GM12874 (cell line): ENCODE measurements around the gene SLC39A13.

ENCODE experiments used
- TF ChIP-seq, protein P1 (sequence below): IDR thresholded peaks from 2 replicates; pipeline ENCODE4 v1.5.1; 2011; ENCODE audit warnings: low read depth, mild to moderate bottlenecking, control low read depth, low read length, moderate library complexity; ENCODE audit not compliant: insufficient read depth

SLC39A13 gene

DNA sequence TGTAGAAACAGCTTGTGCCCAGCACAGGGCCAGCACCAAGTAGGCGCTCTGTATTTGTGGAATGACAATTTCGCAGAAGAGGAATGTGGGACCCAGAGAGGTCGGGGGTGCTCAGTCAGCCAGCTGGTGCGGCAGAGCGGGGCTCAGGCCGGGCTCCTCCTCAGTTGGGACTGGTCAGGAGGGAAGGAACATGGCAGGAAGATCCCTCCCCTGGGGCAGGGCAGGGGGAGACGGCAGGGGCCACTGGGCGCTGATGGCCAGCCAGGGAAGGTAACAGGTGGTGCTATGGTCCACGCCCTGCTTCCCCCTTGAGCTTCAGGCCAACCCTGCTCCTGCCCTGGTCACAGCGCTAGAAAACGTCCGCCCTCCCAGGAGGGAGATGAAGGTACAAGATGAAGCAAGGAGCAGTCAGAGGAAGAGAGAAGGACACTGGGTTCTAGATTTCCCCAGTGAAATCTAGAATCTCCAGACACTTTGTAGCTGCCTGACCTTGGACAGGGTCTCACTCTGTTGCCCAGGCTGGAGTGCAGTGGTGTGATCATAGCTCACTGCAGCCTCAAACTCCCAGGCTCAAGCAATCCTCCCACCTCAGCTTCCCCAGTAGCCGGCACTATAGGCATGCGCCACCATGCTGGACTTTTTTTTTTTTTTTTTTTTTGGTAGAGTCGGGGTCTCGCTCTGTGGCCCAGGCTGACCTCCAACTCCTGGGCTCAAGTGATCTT is 16.5 kb upstream of the SLC39A13 start:
- TF ChIP-seq, protein P1, sequence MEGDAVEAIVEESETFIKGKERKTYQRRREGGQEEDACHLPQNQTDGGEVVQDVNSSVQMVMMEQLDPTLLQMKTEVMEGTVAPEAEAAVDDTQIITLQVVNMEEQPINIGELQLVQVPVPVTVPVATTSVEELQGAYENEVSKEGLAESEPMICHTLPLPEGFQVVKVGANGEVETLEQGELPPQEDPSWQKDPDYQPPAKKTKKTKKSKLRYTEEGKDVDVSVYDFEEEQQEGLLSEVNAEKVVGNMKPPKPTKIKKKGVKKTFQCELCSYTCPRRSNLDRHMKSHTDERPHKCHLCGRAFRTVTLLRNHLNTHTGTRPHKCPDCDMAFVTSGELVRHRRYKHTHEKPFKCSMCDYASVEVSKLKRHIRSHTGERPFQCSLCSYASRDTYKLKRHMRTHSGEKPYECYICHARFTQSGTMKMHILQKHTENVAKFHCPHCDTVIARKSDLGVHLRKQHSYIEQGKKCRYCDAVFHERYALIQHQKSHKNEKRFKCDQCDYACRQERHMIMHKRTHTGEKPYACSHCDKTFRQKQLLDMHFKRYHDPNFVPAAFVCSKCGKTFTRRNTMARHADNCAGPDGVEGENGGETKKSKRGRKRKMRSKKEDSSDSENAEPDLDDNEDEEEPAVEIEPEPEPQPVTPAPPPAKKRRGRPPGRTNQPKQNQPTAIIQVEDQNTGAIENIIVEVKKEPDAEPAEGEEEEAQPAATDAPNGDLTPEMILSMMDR, result no peak

- TF ChIP-seq, protein P1, result no peak
Observed at GRCh38 chr11:47392546-47393162, 15.7 kb upstream of the SLC39A13 start.

GRCh38 chr11:47393163-47394049 is 15.0 kb upstream of the SLC39A13 start:
- TF ChIP-seq, protein P1, result no peak

DNA sequence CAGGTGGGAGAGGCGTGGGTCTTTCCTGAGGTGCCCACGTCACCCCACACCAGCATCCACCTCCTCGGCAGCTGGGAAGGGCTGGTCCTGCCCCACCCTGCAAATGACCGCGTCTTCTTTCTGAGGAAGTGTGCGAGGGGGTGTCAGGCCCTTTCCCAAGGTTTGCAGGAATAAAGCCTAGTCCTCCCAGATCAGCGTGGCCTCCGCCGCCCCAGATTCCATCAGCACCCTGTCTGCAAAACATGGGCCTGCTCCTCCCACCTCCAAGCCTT is 14.4 kb upstream of the SLC39A13 start:
- TF ChIP-seq, protein P1, result no peak

GRCh38 chr11:47394322-47395222 is 13.8 kb upstream of the SLC39A13 start:
- TF ChIP-seq, protein P1, result no peak

DNA sequence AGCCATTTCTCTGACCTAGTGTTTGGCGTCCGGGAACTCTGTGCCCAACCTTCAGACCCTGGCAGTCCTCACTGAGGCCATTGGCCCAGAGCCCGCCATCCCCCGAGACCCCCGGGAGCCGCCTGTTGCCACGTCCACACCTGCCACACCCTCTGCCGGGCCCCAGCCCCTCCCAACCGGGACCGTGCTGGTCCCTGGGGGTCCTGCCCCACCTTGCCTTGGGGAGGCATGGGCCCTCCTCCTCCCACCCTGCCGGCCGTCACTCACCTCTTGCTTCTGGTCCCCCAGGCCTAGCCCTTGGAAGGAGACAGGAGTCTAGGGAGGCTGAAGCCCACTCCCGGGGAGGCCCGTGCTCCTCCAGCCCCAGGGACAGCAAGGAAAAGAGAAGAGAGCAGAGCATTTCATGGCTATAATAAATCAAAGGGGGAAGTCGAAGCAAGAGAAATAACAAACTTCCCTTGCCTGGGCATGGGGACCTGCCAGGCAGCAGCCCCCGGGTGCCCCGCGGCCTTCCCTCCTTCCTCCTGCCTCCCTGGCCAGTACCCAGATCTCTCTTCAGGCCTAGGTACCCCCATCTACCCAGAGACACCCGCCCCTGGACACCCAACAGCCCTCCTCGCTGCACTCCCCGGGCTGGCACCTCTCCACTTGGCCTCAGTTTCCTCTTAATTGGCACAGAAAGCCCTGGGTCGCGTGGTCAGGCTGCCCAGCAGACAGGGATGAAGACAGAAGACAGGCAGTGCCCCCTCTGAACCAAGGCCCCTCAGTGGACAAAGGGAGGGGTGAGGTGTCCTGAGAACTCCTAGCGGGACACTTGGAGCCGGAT is 13.0 kb upstream of the SLC39A13 start:
- TF ChIP-seq, protein P1, result no peak
